Esophagus (tissue), 2 donors: ENCODE measurements around the gene VASN. TPM values are rescaled to one million over a fixed set of nuclear protein-coding genes. Genes with fewer than 3 reads are reported as not detected.

ENCODE experiments used
- H3K27ac ChIP-seq, 2 donors: one replicate each; pipeline ENCODE4 v1.5.1; 2013; ENCODE audit warnings: low read depth in 2 of 2, mild to moderate bottlenecking in 2 of 2, inconsistent platforms in 1 of 2, low read length in 1 of 2, moderate library complexity in 1 of 2
- H3K27me3 ChIP-seq, 2 donors: one replicate each; pipeline ENCODE4 v1.6.1; 2013; ENCODE audit warnings: low read length in 2 of 2, control low read depth in 1 of 2, mild to moderate bottlenecking in 1 of 2; ENCODE audit not compliant: insufficient read depth in 2 of 2, control insufficient read depth in 1 of 2
- H3K36me3 ChIP-seq, 2 donors: one replicate each; pipeline ENCODE4 v1.6.1; 2013; ENCODE audit warnings: low read length in 1 of 2; ENCODE audit not compliant: control insufficient read depth in 2 of 2, insufficient read depth in 2 of 2
- H3K4me1 ChIP-seq, 2 donors: one replicate each; pipeline ENCODE4 v1.6.1; 2013; ENCODE audit warnings: low read length in 1 of 2; ENCODE audit not compliant: control insufficient read depth in 2 of 2, insufficient read depth in 2 of 2
- H3K4me3 ChIP-seq, 2 donors: one replicate each; pipeline ENCODE4 v1.5.1; 2013; ENCODE audit warnings: low read length in 2 of 2, mild to moderate bottlenecking in 2 of 2, low read depth in 1 of 2, moderate library complexity in 1 of 2
- H3K9me3 ChIP-seq, 2 donors: one replicate each; pipeline ENCODE4 v1.6.1; 2013; ENCODE audit warnings: mild to moderate bottlenecking in 2 of 2, low read depth in 1 of 2, low read length in 1 of 2, moderate library complexity in 1 of 2; ENCODE audit not compliant: control insufficient read depth in 2 of 2, insufficient read depth in 1 of 2
- WGBS, 2 donors: extraction: QIAGEN DNeasy Blood & Tissue Kit; methylation state at CpG; one replicate each; pipeline ENCODE4 v1.1.7; 2013; 5-methylcytosine and 5-hydroxymethylcytosine counted together
- polyA plus RNA-seq, 2 donors: library from polyadenylated mRNA; stranded (reverse); fragments of 200-250 nt; gene quantifications; one replicate each; pipeline ENCODE4 v1.2.3, GENCODE V29; 2013
- donor health status: healthy with polysubstance abuse.
- donor health status: Bipolar disorder and iron deficiency.

Gene VASN
- polyA plus RNA-seq, 2 donors = 25.5 to 32.7 TPM

GRCh38 chr16:4336701-4337539 lies 34.7 kb upstream of the VASN start:
- H3K36me3 ChIP-seq = peaks cover 14% of the 10 kb centered on the region in 2 donors
- H3K4me1 ChIP-seq = peaks cover 2 to 4% of the 10 kb centered on the region in 2 donors
- no peak overlapping the region for H3K27ac ChIP-seq
- no peak overlapping the region for H3K4me3 ChIP-seq
- H3K9me3 ChIP-seq = no peaks in the 10 kb centered on the region
- H3K27me3 ChIP-seq = no peaks in the 10 kb centered on the region
- WGBS, 2 donors = 85 to 88% methylated on average over 29 to 41 of the region's 41 CpGs

GRCh38 chr16:4337540-4338088 lies 34.0 kb upstream of the VASN start:
- 77 to 80% methylated on average over 12 of the region's 12 CpGs for WGBS, 2 donors

GRCh38 chr16:4338125-4338582 lies 33.5 kb upstream of the VASN start:
- H3K36me3 ChIP-seq = peaks cover 14 to 17% of the 10 kb centered on the region in 2 donors

More at GRCh38 chr16:4337540-4338088, 34.0 kb upstream of the VASN start:
- H3K36me3 ChIP-seq = peaks cover 14% of the 10 kb centered on the region in 2 donors
- H3K27ac ChIP-seq = no peak overlapping the region
- H3K4me1 ChIP-seq = peaks cover 2 to 4% of the 10 kb centered on the region in 2 donors
- no peaks in the 10 kb centered on the region for H3K27me3 ChIP-seq
- H3K4me3 ChIP-seq = no peak overlapping the region
- H3K9me3 ChIP-seq = no peaks in the 10 kb centered on the region

GRCh38 chr16:4338712-4339299 lies 32.8 kb upstream of the VASN start:
- H3K4me1 ChIP-seq = peaks cover 2 to 4% of the 10 kb centered on the region in 2 donors
- WGBS, 2 donors = 86 to 91% methylated on average over 9 to 10 of the region's 10 CpGs
- H3K36me3 ChIP-seq = peaks cover 14 to 17% of the 10 kb centered on the region in 2 donors
- no peaks in the 10 kb centered on the region for H3K9me3 ChIP-seq
- no peak overlapping the region for H3K27ac ChIP-seq
- no peaks in the 10 kb centered on the region for H3K27me3 ChIP-seq
- H3K4me3 ChIP-seq = no peak overlapping the region

More at GRCh38 chr16:4338125-4338582, 33.5 kb upstream of the VASN start:
- Histone ChIP-seq H3K4me3 (no peak overlapping the region), H3K4me1 (peaks cover 2 to 4% of the 10 kb centered on the region in 2 donors), H3K27me3 (no peaks in the 10 kb centered on the region), H3K27ac (no peak overlapping the region), H3K9me3 (no peaks in the 10 kb centered on the region)
- 88 to 90% methylated on average over 12 of the region's 12 CpGs for WGBS, 2 donors

GRCh38 chr16:4339455-4339854 lies 32.2 kb upstream of the VASN start:
- 77 to 78% methylated on average over 10 of the region's 10 CpGs for WGBS, 2 donors
- Histone ChIP-seq H3K27ac (no peak overlapping the region), H3K4me1 (peaks cover 2 to 4% of the 10 kb centered on the region in 2 donors), H3K9me3 (no peaks in the 10 kb centered on the region), H3K36me3 (peaks cover 14 to 17% of the 10 kb centered on the region in 2 donors), H3K27me3 (no peaks in the 10 kb centered on the region), H3K4me3 (no peak overlapping the region)

- no peak overlapping the region for H3K4me3 ChIP-seq
- 50 to 55% methylated on average over 14 of the region's 14 CpGs for WGBS, 2 donors
- no peaks in the 10 kb centered on the region for H3K27me3 ChIP-seq
- no peak overlapping the region for H3K27ac ChIP-seq
- peaks cover 14 to 17% of the 10 kb centered on the region in 2 donors for H3K36me3 ChIP-seq
- H3K9me3 ChIP-seq = no peaks in the 10 kb centered on the region
- peaks cover 2 to 6% of the 10 kb centered on the region in 2 donors for H3K4me1 ChIP-seq
Observed at GRCh38 chr16:4339909-4340308, 31.7 kb upstream of the VASN start.

- no peaks in the 10 kb centered on the region for H3K9me3 ChIP-seq
- H3K4me1 ChIP-seq = peaks cover 2 to 9% of the 10 kb centered on the region in 2 donors
- H3K27ac ChIP-seq = no peak overlapping the region
- H3K36me3 ChIP-seq = peaks cover 14 to 17% of the 10 kb centered on the region in 2 donors
- H3K27me3 ChIP-seq = no peaks in the 10 kb centered on the region
- WGBS, 2 donors = 87 to 90% methylated on average over 6 of the region's 6 CpGs
- no peak overlapping the region for H3K4me3 ChIP-seq
Observed at GRCh38 chr16:4340443-4340842, 31.2 kb upstream of the VASN start.

- 94 to 95% methylated on average over 13 of the region's 13 CpGs for WGBS, 2 donors
- no peak overlapping the region for H3K4me3 ChIP-seq
Observed at GRCh38 chr16:4341250-4341649, 30.4 kb upstream of the VASN start.

GRCh38 chr16:4342866-4343744 lies 28.5 kb upstream of the VASN start:
- Histone ChIP-seq H3K9me3 (peaks cover 0 to 1% of the 10 kb centered on the region in 2 donors), H3K4me3 (no peak overlapping the region), H3K4me1 (peaks cover 2 to 12% of the 10 kb centered on the region in 2 donors), H3K27me3 (no peaks in the 10 kb centered on the region), H3K36me3 (peaks cover 14 to 16% of the 10 kb centered on the region in 2 donors), H3K27ac (no peak overlapping the region)
- 83 to 85% methylated on average over 21 of the region's 21 CpGs for WGBS, 2 donors

More at GRCh38 chr16:4341250-4341649, 30.4 kb upstream of the VASN start:
- H3K27me3 ChIP-seq = no peaks in the 10 kb centered on the region
- peaks cover 0 to 1% of the 10 kb centered on the region in 2 donors for H3K9me3 ChIP-seq
- peaks cover 2 to 9% of the 10 kb centered on the region in 2 donors for H3K4me1 ChIP-seq
- H3K36me3 ChIP-seq = peaks cover 14 to 15% of the 10 kb centered on the region in 2 donors
- no peak overlapping the region for H3K27ac ChIP-seq
